Lower lobe of right lung (tissue), 2 donors: ENCODE measurements around the gene LYAR. TPM values are rescaled to one million over a fixed set of nuclear protein-coding genes. Genes with fewer than 3 reads are reported as not detected.

Experiments used
- ATAC-seq, 2 donors: fragments of 200-7000 bp; cut with Tn5 transposase; one replicate each; pipeline ENCODE4 v1.9.1; 2020 to 2022; ENCODE audit warnings: mild to moderate bottlenecking in 2 of 2, moderate library complexity in 2 of 2
- DNase-seq: peaks from one replicate; pipeline ENCODE4 v3.0.0-alpha.2; 2020
- H3K27ac ChIP-seq: fragments of 200-600 bp; one replicate; pipeline ENCODE4 v1.8.0; 2022
- H3K27me3 ChIP-seq: fragments of 200-600 bp; one replicate; pipeline ENCODE4 v1.8.0; 2022; ENCODE audit warnings: low read depth
- H3K36me3 ChIP-seq: fragments of 200-600 bp; one replicate; pipeline ENCODE4 v1.8.0; 2022; ENCODE audit warnings: mild to moderate bottlenecking
- H3K4me1 ChIP-seq: fragments of 200-600 bp; one replicate; pipeline ENCODE4 v1.8.0; 2022
- H3K4me3 ChIP-seq: fragments of 200-600 bp; one replicate; pipeline ENCODE4 v1.8.0; 2022; ENCODE audit warnings: mild to moderate bottlenecking
- H3K9me3 ChIP-seq: fragments of 200-600 bp; one replicate; pipeline ENCODE4 v1.8.0; 2022
- CTCF ChIP-seq: fragments of 200-600 bp; IDR thresholded peaks from one replicate; pipeline ENCODE4 v1.8.0; 2022; ENCODE audit warnings: antibody characterized with exemption, mild to moderate bottlenecking
- intact Hi-C: fragments of 100-400 bp; cut with DNase I; formaldehyde crosslinking; loops from one replicate; pipeline ENCODE4 v1.11.0; 2022
- total RNA-seq: library from RNA; stranded (reverse); fragmentation: NEBNext Ultra II Directional; extraction: Animal tissue kit (Norgen Biotek cat#: 25700); gene quantifications from one replicate; pipeline ENCODE4 v1.2.1, GENCODE V29; 2021
- donor health status: DM: no; HTN: yes; CAD: no; lungs with severe emphysema.

Gene LYAR
- total RNA-seq, 1 donor from 2014 or later = 18.0 TPM

GRCh38 chr4:4299006-4299405 lies 9.1 kb upstream of the LYAR start:
- TF ChIP-seq CTCF = no peak
- no peak overlapping the region for H3K27ac ChIP-seq
- no peak overlapping the region for H3K4me3 ChIP-seq
- no peak for DNase-seq
- H3K9me3 ChIP-seq = no peaks in the 10 kb centered on the region
- intact Hi-C loops = no loop called here
- no peak for ATAC-seq
- peaks cover 42% of the 10 kb centered on the region for H3K36me3 ChIP-seq
- H3K27me3 ChIP-seq = no peaks in the 10 kb centered on the region
- no peaks in the 10 kb centered on the region for H3K4me1 ChIP-seq

GRCh38 chr4:4296283-4296846 lies 6.4 kb upstream of the LYAR start:
- ATAC-seq = no peak
- intact Hi-C loops = no loop called here

GRCh38 chr4:4293279-4293678 lies 3.3 kb upstream of the LYAR start:
- peaks cover 1% of the 10 kb centered on the region for H3K36me3 ChIP-seq
- H3K4me1 ChIP-seq = peaks cover 23% of the 10 kb centered on the region
- no peaks in the 10 kb centered on the region for H3K9me3 ChIP-seq
- intact Hi-C loops = no loop called here
- H3K4me3 ChIP-seq = no peak overlapping the region
- DNase-seq (no peak), ATAC-seq (no peak)
- H3K27me3 ChIP-seq = no peaks in the 10 kb centered on the region
- no peak for TF ChIP-seq CTCF
- no peak overlapping the region for H3K27ac ChIP-seq

More at GRCh38 chr4:4296283-4296846, 6.4 kb upstream of the LYAR start:
- Histone ChIP-seq H3K36me3 (peaks cover 24% of the 10 kb centered on the region), H3K27ac (no peak overlapping the region), H3K9me3 (no peaks in the 10 kb centered on the region), H3K4me1 (peaks cover 4% of the 10 kb centered on the region), H3K27me3 (no peaks in the 10 kb centered on the region), H3K4me3 (no peak overlapping the region)
- no peak for DNase-seq
- TF ChIP-seq CTCF = no peak

GRCh38 chr4:4289597-4289940 lies 385 bp downstream of the LYAR start:
- Histone ChIP-seq H3K36me3 (peaks cover 18% of the 10 kb centered on the region), H3K4me1 (peaks cover 23% of the 10 kb centered on the region), H3K9me3 (no peaks in the 10 kb centered on the region), H3K27ac (peak overlapping the region; percentile 80), H3K4me3 (peak overlapping the region; percentile 99), H3K27me3 (no peaks in the 10 kb centered on the region)
- no peak for TF ChIP-seq CTCF
- DNase-seq (peak; percentile 53), ATAC-seq (peak; percentile 16 to 27)
- intact Hi-C loops = no loop called here

GRCh38 chr4:4289055-4289454 lies 899 bp downstream of the LYAR start:
- TF ChIP-seq CTCF = no peak
- intact Hi-C loops = no loop called here

More at GRCh38 chr4:4289055-4289454, 899 bp downstream of the LYAR start:
- Histone ChIP-seq H3K27ac (no peak overlapping the region), H3K9me3 (no peaks in the 10 kb centered on the region), H3K36me3 (peaks cover 24% of the 10 kb centered on the region), H3K4me3 (peak overlapping the region; percentile 99), H3K27me3 (no peaks in the 10 kb centered on the region), H3K4me1 (peaks cover 23% of the 10 kb centered on the region)
- ATAC-seq (no peak), DNase-seq (no peak)
